Thyroid gland (tissue), 4 donors: ENCODE results near the gene RPUSD1. TPM values are rescaled to one million over a fixed set of nuclear protein-coding genes. Genes with fewer than 3 reads are reported as not detected.

ENCODE experiments used
- DNase-seq, 2 donors: peaks; one replicate each; pipeline ENCODE4 v3.0.0-alpha.2; 2019
- H3K27ac ChIP-seq, 3 donors: fragments of 200-600 bp; sonication (generic); 1 replicate in 2 of 3; 2 replicates in 1 of 3; pipeline ENCODE4 v1.5.1; 2016 to 2019; ENCODE audit warnings: mild to moderate bottlenecking in 1 of 3, moderate library complexity in 1 of 3
- H3K27me3 ChIP-seq: fragments of 200-600 bp; sonication (generic); one replicate; pipeline ENCODE4 v1.5.1; 2019
- H3K36me3 ChIP-seq, 2 donors: fragments of 200-600 bp; sonication (generic); one replicate each; pipeline ENCODE4 v1.5.1; 2016 to 2019
- H3K4me1 ChIP-seq, 2 donors: fragments of 200-600 bp; sonication (generic); one replicate each; pipeline ENCODE4 v1.5.1; 2017 to 2019
- H3K4me3 ChIP-seq, 3 donors: fragments of 200-600 bp; sonication (generic); replicated peaks in 1 of 3; 1 replicate in 2 of 3; 2 replicates in 1 of 3; pipeline ENCODE4 v1.5.1; 2016; ENCODE audit warnings: mild to moderate bottlenecking in 1 of 3
- H3K9me3 ChIP-seq: fragments of 200-600 bp; sonication (generic); one replicate; pipeline ENCODE4 v1.5.1; 2017
- POLR2A ChIP-seq, 2 donors: fragments of 450-650 bp; IDR thresholded peaks; one replicate each; pipeline ENCODE4 v1.6.1; 2017; ENCODE audit warnings: antibody characterized with exemption in 2 of 2, mild to moderate bottlenecking in 2 of 2, moderate library complexity in 1 of 2
- WGBS, 2 donors: methylation state at CpG; one replicate each; pipeline ENCODE4 v1.1.5; 2017; 5-methylcytosine and 5-hydroxymethylcytosine counted together
- intact Hi-C: fragments of 100-400 bp; cut with DNase I; formaldehyde crosslinking; loops from one replicate; pipeline ENCODE4 v1.15.1; 2023
- total RNA-seq, 4 donors: library from RNA; depleted of rRNA; stranded (reverse); fragments of >200 nt; gene quantifications; one replicate each; pipeline ENCODE4 v1.2.3, GENCODE V29; 2016
- TF ChIP-seq, protein P1 (sequence below), 6 experiments: fragments of 200-600 bp in 3 of 6; fragments of 450-650 bp in 3 of 6; sonication (generic) in 3 of 6; IDR thresholded peaks; one replicate each; pipeline ENCODE4 v1.5.1; 2016 to 2019; ENCODE audit warnings: antibody characterized with exemption in 6 of 6, mild to moderate bottlenecking in 2 of 6, inconsistent platforms in 1 of 6, moderate library complexity in 1 of 6

RPUSD1 gene
- total RNA-seq, 4 donors from 2014 or later: 14.1 to 27.9 (median 20.8) TPM

DNA sequence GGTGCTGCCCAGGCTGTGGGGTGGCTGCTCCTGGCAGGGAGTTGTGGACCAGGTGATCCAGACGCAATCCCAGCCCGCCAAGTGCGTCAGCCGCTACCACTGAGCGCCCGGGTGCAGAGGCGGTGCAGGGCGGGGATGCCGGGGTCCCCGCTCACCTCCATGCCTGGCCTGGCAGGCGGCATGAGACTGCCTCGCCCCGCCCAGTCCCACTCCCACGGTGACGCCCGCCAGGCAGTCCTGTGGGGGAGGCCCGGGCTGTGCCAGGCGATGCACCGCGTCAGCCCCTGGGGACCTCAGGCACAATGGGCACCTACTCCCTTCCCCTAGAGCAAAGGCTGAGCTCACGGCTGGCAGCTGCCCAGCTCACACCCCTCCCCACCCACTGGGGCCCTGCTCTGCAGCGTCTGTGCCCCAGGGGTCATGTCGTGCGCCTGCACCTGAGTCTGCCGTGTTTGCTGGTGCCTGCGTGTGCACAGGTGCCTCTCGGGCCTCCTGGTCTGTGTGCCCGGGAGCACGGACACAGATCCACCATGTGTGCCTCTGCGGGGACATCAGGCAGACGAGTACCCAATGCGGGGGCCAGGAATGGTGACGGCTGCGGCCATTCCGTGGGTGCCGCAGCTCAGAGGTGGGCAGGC, 5.3 kb downstream of the RPUSD1 start:
- Histone ChIP-seq H3K36me3 (peaks cover 0 to 6% of the 10 kb centered on the region in 2 donors), H3K9me3 (no peaks in the 10 kb centered on the region), H3K27me3 (no peaks in the 10 kb centered on the region), H3K4me3 (no peak overlapping the region), H3K4me1 (peaks cover 7 to 15% of the 10 kb centered on the region in 2 donors), H3K27ac (no peak overlapping the region)
- intact Hi-C loops: no loop called here
- 72 to 78% methylated on average over 12 to 15 of the region's 36 CpGs for WGBS, 2 donors
- no peak for DNase-seq
- no peak for TF ChIP-seq POLR2A (IDR thresholded peaks at IDR 0.05)
- TF ChIP-seq, protein P1, sequence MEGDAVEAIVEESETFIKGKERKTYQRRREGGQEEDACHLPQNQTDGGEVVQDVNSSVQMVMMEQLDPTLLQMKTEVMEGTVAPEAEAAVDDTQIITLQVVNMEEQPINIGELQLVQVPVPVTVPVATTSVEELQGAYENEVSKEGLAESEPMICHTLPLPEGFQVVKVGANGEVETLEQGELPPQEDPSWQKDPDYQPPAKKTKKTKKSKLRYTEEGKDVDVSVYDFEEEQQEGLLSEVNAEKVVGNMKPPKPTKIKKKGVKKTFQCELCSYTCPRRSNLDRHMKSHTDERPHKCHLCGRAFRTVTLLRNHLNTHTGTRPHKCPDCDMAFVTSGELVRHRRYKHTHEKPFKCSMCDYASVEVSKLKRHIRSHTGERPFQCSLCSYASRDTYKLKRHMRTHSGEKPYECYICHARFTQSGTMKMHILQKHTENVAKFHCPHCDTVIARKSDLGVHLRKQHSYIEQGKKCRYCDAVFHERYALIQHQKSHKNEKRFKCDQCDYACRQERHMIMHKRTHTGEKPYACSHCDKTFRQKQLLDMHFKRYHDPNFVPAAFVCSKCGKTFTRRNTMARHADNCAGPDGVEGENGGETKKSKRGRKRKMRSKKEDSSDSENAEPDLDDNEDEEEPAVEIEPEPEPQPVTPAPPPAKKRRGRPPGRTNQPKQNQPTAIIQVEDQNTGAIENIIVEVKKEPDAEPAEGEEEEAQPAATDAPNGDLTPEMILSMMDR (IDR thresholded peaks at IDR 0.05): no peak

DNA sequence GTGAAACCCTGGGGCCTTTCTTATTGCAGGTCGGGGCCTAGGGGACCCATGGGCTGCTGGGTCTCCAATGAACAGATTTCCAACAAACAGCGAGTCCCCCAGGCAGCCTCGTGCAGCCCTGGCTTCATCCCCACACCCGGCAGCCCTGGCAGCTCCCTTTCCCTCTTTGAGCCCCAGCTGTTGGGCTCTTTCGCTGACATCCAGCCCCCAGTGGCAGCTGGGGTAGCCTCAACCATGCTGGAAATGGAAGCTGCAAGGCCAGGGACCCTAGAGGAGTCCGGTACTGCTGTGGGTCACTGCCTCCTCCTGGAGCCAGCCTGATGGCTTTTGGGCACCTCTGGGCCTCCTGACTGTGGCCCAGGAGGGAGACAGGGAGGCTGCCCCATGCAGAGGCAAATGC, 5.9 kb downstream of the RPUSD1 start:
- peaks cover 0 to 6% of the 10 kb centered on the region in 2 donors for H3K36me3 ChIP-seq
- H3K27ac ChIP-seq: no peak overlapping the region
- no peak overlapping the region for H3K4me3 ChIP-seq
- DNase-seq: no peak
- WGBS, 2 donors: 62 to 70% methylated on average over 5 of the region's 6 CpGs
- TF ChIP-seq, protein P1 (IDR thresholded peaks at IDR 0.05): no peak
- no peak for TF ChIP-seq POLR2A (IDR thresholded peaks at IDR 0.05)
- H3K9me3 ChIP-seq: no peaks in the 10 kb centered on the region
- peaks cover under 1 to 9% of the 10 kb centered on the region in 2 donors for H3K4me1 ChIP-seq
- intact Hi-C loops: no loop called here
- no peaks in the 10 kb centered on the region for H3K27me3 ChIP-seq

DNA sequence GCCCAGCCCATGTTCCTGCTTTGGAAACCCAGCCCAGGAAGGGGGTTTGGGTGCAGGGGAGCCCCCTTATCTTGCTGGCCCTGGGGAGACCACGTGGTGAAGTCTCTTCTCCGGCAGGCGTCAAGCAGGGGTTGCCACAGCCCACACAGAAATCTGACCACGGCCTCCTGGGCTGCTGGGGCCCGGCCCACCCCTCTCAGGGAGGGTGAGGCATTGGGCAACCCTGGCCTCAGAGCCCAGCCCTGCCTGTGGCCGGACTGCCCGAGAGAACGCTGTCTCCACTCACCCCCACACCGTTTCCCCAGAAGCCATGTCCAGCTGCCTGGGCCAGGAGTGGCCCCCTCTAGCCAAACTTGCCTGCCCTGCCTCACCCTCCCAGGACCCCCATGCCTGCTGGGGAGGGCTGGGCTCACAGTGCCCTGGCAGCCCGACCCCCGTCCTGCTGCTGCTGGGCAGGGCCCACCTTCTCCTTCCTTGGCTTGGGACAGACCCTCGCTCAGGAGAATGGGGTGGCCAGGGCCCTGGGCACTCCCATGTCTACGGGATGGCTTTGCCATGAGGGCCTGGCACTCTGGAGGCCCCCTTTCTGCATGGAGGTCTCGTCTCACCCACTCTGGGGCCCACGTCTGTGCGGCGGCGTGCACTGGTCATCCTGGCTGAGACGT, 6.7 kb downstream of the RPUSD1 start:
- Histone ChIP-seq H3K9me3 (no peaks in the 10 kb centered on the region), H3K36me3 (peaks cover 0 to 5% of the 10 kb centered on the region in 2 donors), H3K4me1 (peaks cover 0 to 5% of the 10 kb centered on the region in 2 donors), H3K27ac (no peak overlapping the region), H3K27me3 (no peaks in the 10 kb centered on the region), H3K4me3 (no peak overlapping the region)
- DNase-seq: no peak
- 74 to 76% methylated on average over 3 to 13 of the region's 19 CpGs for WGBS, 2 donors
- TF ChIP-seq, protein P1 (IDR thresholded peaks at IDR 0.05): no peak
- no peak for TF ChIP-seq POLR2A (IDR thresholded peaks at IDR 0.05)
- intact Hi-C loops: no loop called here

DNA sequence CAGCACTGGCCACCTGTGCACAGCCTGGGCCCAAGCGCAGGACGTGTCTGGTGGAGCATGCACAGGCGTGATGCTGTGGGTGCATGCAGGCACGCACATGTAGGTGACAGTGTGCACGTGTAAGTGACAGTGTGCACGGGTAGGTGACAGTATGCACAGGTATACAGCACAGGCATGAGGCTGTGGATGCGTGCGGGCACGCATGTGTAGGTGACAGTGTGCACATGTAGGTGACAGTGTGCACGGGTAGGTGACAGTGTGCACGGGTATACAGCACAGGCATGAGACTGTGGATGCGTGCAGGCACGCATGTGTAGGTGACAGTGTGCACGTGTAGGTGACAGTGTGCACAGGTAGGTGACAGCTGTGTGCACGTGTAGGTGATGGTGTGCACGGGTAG, 7.9 kb downstream of the RPUSD1 start:
- intact Hi-C loops: no loop called here
- WGBS, 2 donors: 83 to 88% methylated on average over 14 to 16 of the region's 16 CpGs
- no peaks in the 10 kb centered on the region for H3K27me3 ChIP-seq
- peaks cover 0 to 5% of the 10 kb centered on the region in 2 donors for H3K4me1 ChIP-seq
- no peak overlapping the region for H3K4me3 ChIP-seq
- DNase-seq: no peak
- TF ChIP-seq, protein P1 (IDR thresholded peaks at IDR 0.05): no peak
- TF ChIP-seq POLR2A (IDR thresholded peaks at IDR 0.05): no peak
- H3K36me3 ChIP-seq: no peaks in the 10 kb centered on the region
- no peak overlapping the region for H3K27ac ChIP-seq
- no peaks in the 10 kb centered on the region for H3K9me3 ChIP-seq

DNA sequence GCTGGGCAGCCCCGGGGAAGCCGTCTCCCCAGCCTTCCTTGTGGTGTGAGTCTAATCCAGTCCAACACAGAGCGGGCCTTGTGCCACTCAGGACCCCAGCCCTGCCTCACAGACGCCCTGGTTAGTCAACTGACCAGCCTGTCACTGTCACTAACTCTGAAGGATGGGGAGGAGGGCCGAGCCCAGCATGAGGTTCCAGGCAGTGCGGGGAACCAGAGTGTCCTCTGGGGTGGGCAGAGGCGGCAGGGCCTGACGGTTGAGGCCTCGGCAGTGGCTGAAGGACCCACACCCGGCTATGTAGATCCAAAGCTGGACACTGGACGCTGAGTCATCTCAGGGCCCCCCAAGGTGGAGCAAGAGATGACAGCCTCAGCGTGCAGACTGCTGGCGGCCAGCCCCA, 8.6 kb downstream of the RPUSD1 start:
- TF ChIP-seq POLR2A (IDR thresholded peaks at IDR 0.05): no peak
- TF ChIP-seq, protein P1 (IDR thresholded peaks at IDR 0.05): no peak
- intact Hi-C loops: no loop called here
- Histone ChIP-seq H3K4me1 (peaks cover 0 to 5% of the 10 kb centered on the region in 2 donors), H3K4me3 (no peak overlapping the region), H3K9me3 (no peaks in the 10 kb centered on the region), H3K36me3 (no peaks in the 10 kb centered on the region), H3K27me3 (no peaks in the 10 kb centered on the region), H3K27ac (no peak overlapping the region)
- WGBS, 2 donors: 69 to 83% methylated on average over 3 to 7 of the region's 13 CpGs
- no peak for DNase-seq
